H1 (cell line): ENCODE results near the gene PSMA2. TPM values are rescaled to one million over a fixed set of nuclear protein-coding genes. Genes with fewer than 3 reads are reported as not detected.

Source experiments
- CTCF ChIA-PET: fragments of 300-600 bp; sonication (Branson Sonifier 250); formaldehyde crosslinking; loops from one replicate; lab custom pipeline; 2021; ENCODE audit not compliant: partially characterized antibody; lab: Charles Lee
- POLR2A ChIA-PET: fragments of 300-600 bp; sonication (Branson Sonifier 250); formaldehyde crosslinking; loops from one replicate; lab custom pipeline; 2021; ENCODE audit warnings: inconsistent platforms; ENCODE audit not compliant: partially characterized antibody; lab: Charles Lee
- DNase-seq, 2 experiments: peaks; one replicate each; pipeline versions ENCODE4 v3.0.0 to v3.0.0-alpha.2; 2010 to 2022; ENCODE audit warnings: low spot score in 2 of 2, low read depth in 1 of 2, mixed read lengths in 1 of 2
- FAIRE-seq: peaks from 2 replicates; lab custom pipeline; 2011; peaks lifted over from hg19 to GRCh38; lab: Jason Lieb, UNC
- H2AFZ ChIP-seq: 2 replicates; pipeline ENCODE4 v1.8.1; 2012; ENCODE audit warnings: low read length, inconsistent platforms
- H2AK5ac ChIP-seq: 2 replicates; pipeline ENCODE4 v1.6.1; 2013; ENCODE audit warnings: low read depth, low read length
- H2BK120ac ChIP-seq: replicated peaks from 2 replicates; pipeline ENCODE3; 2013; ENCODE audit warnings: low read depth, low read length, inconsistent platforms
- H2BK12ac ChIP-seq: 2 replicates; pipeline ENCODE4 v1.6.1; 2013; ENCODE audit warnings: low read depth, low read length
- H2BK15ac ChIP-seq: 2 replicates; pipeline ENCODE4 v1.6.1; 2013; ENCODE audit warnings: low read length
- H2BK20ac ChIP-seq: 2 replicates; pipeline ENCODE4 v1.6.1; 2013; ENCODE audit warnings: low read length
- H2BK5ac ChIP-seq: 2 replicates; pipeline ENCODE4 v1.6.1; 2013; ENCODE audit warnings: low read depth, low read length
- H3K14ac ChIP-seq: 2 replicates; pipeline ENCODE4 v1.6.1; 2013; ENCODE audit warnings: inconsistent platforms; ENCODE audit not compliant: insufficient read length
- H3K18ac ChIP-seq: 2 replicates; pipeline ENCODE4 v1.6.1; 2013; ENCODE audit warnings: low read length; ENCODE audit errors: extremely low read depth
- H3K23ac ChIP-seq: 2 replicates; pipeline ENCODE4 v1.6.1; 2013; ENCODE audit warnings: inconsistent platforms; ENCODE audit not compliant: insufficient read length
- H3K23me2 ChIP-seq: 2 replicates; pipeline ENCODE4 v1.6.1; 2013; ENCODE audit warnings: low read depth, low read length
- H3K27ac ChIP-seq: 2 replicates; pipeline ENCODE4 v1.6.1; 2011; ENCODE audit warnings: low read depth, low read length, inconsistent platforms
- H3K27me3 ChIP-seq, 4 experiments: replicated peaks in 1 of 4; 1 replicate in 1 of 4; 2 replicates in 3 of 4; pipeline versions ENCODE4 v1.6.1 to v1.8.1; 2011 to 2013; ENCODE audit warnings: low read length in 3 of 4, mild to moderate bottlenecking in 3 of 4, inconsistent platforms in 2 of 4, mixed read lengths in 2 of 4, moderate library complexity in 1 of 4; ENCODE audit not compliant: control insufficient read depth in 3 of 4, insufficient read depth in 3 of 4; ENCODE audit errors: extremely low read depth in 1 of 4
- H3K36me3 ChIP-seq, 4 experiments: 2 replicates each; pipeline versions ENCODE4 v1.6.1 to v1.8.1; 2011 to 2013; ENCODE audit warnings: mild to moderate bottlenecking in 4 of 4, low read length in 3 of 4, moderate library complexity in 2 of 4, control low read depth in 1 of 4, inconsistent platforms in 1 of 4; ENCODE audit not compliant: insufficient read depth in 4 of 4, control insufficient read depth in 2 of 4
- H3K4ac ChIP-seq: replicated peaks from 2 replicates; pipeline ENCODE3; 2013; ENCODE audit warnings: low read length, low read depth, mixed read lengths, inconsistent platforms; ENCODE audit not compliant: insufficient read length
- H3K4me1 ChIP-seq, 4 experiments: replicated peaks in 1 of 4; 1 replicate in 1 of 4; 2 replicates in 3 of 4; pipeline versions ENCODE4 v1.6.1 to v1.8.1; 2011 to 2013; ENCODE audit warnings: low read length in 3 of 4, inconsistent platforms in 2 of 4, mixed read lengths in 1 of 4; ENCODE audit not compliant: insufficient read depth in 4 of 4, control insufficient read depth in 3 of 4
- H3K4me2 ChIP-seq, 2 experiments: 2 replicates each; pipeline versions ENCODE4 v1.6.1 to v1.8.1; 2011 to 2013; ENCODE audit warnings: low read depth in 2 of 2, low read length in 2 of 2, control low read depth in 1 of 2, inconsistent platforms in 1 of 2, mild to moderate bottlenecking in 1 of 2; ENCODE audit not compliant: insufficient read depth in 1 of 2
- H3K4me3 ChIP-seq, 4 experiments: fragments of 200-600, 300-600 bp in 1 of 4; sonication (generic), shearing (Covaris generic), sonication (Bioruptor Twin) in 1 of 4; 2 replicates each; pipeline versions ENCODE4 v1.5.1 to v1.8.1; 2011 to 2016; ENCODE audit warnings: low read length in 4 of 4, low read depth in 3 of 4, control low read depth in 2 of 4, inconsistent platforms in 2 of 4, mild to moderate bottlenecking in 2 of 4, mixed read lengths in 1 of 4, moderate library complexity in 1 of 4; ENCODE audit not compliant: insufficient read depth in 2 of 4; ENCODE audit errors: extremely low read depth in 1 of 4
- H3K56ac ChIP-seq: replicated peaks from 2 replicates; pipeline ENCODE3; 2013; ENCODE audit warnings: low read depth, mild to moderate bottlenecking, mixed read lengths, low read length, inconsistent platforms; ENCODE audit not compliant: insufficient read length
- H3K79me1 ChIP-seq: 2 replicates; pipeline ENCODE4 v1.6.1; 2013; ENCODE audit warnings: low read depth, low read length, control low read depth
- H3K79me2 ChIP-seq, 2 experiments: 2 replicates each; pipeline versions ENCODE4 v1.6.1 to v1.8.1; 2012 to 2013; ENCODE audit warnings: low read length in 2 of 2, mild to moderate bottlenecking in 2 of 2, inconsistent platforms in 1 of 2; ENCODE audit not compliant: insufficient read depth in 2 of 2, control insufficient read depth in 1 of 2
- H3K9ac ChIP-seq, 4 experiments: replicated peaks in 1 of 4; 1 replicate in 1 of 4; 2 replicates in 3 of 4; pipeline versions ENCODE4 v1.6.1 to v1.8.1; 2011 to 2013; ENCODE audit warnings: low read depth in 3 of 4, low read length in 3 of 4, control low read depth in 2 of 4, mild to moderate bottlenecking in 2 of 4, moderate library complexity in 2 of 4, inconsistent platforms in 1 of 4; ENCODE audit errors: extremely low read depth in 1 of 4
- H3K9me3 ChIP-seq, 2 experiments: 2 replicates each; pipeline versions ENCODE4 v1.6.1 to v1.8.1; 2012 to 2013; ENCODE audit warnings: mild to moderate bottlenecking in 2 of 2, moderate library complexity in 2 of 2, control low read depth in 1 of 2, inconsistent platforms in 1 of 2, low read depth in 1 of 2, low read length in 1 of 2, mixed read lengths in 1 of 2; ENCODE audit not compliant: insufficient read depth in 2 of 2
- H4K20me1 ChIP-seq, 2 experiments: replicated peaks in 1 of 2; 2 replicates each; pipeline versions ENCODE3 to v1.8.1; 2011 to 2013; ENCODE audit warnings: inconsistent platforms in 2 of 2, low read length in 2 of 2, mild to moderate bottlenecking in 1 of 2; ENCODE audit not compliant: insufficient read depth in 2 of 2, control insufficient read depth in 1 of 2
- H4K5ac ChIP-seq: 2 replicates; pipeline ENCODE4 v1.6.1; 2013; ENCODE audit warnings: low read length, low read depth, mixed read lengths, inconsistent platforms; ENCODE audit not compliant: insufficient read length
- H4K8ac ChIP-seq: 2 replicates; pipeline ENCODE4 v1.8.0; 2013; ENCODE audit warnings: mild to moderate bottlenecking, moderate library complexity, low read length, inconsistent platforms; ENCODE audit not compliant: insufficient read depth; ENCODE audit errors: extremely low read depth
- H4K91ac ChIP-seq: replicated peaks from 2 replicates; pipeline ENCODE3; 2013; ENCODE audit warnings: low read length, mixed read lengths, inconsistent platforms; ENCODE audit not compliant: insufficient read length
- ATF2 ChIP-seq: IDR thresholded peaks from 2 replicates; pipeline ENCODE4 v1.6.1; 2012; ENCODE audit warnings: low read length, inconsistent platforms
- CBX5 ChIP-seq: fragments of 300-800, 300-1000 bp; sonication (generic); IDR thresholded peaks from 2 replicates; pipeline ENCODE4 v1.7.1; 2016; ENCODE audit warnings: antibody characterized with exemption, low read length, low read depth
- EZH2 ChIP-seq: fragments of 200-600 bp; sonication (generic); IDR thresholded peaks from 2 replicates; pipeline ENCODE4 v1.7.1; 2012; ENCODE audit warnings: low read depth, mild to moderate bottlenecking, moderate library complexity, low read length, inconsistent platforms; ENCODE audit not compliant: severe bottlenecking
- KDM1A ChIP-seq: fragments of 200-600, 300-600 bp; sonication (generic); IDR thresholded peaks from 2 replicates; pipeline ENCODE4 v1.7.1; 2016; ENCODE audit warnings: mild to moderate bottlenecking, low read length, borderline replicate concordance
- KDM5A ChIP-seq: fragments of 200-600 bp; IDR thresholded peaks from 2 replicates; pipeline ENCODE4 v1.7.1; 2012; ENCODE audit warnings: mild to moderate bottlenecking, low read length, inconsistent platforms, mixed read lengths
- POLR2A ChIP-seq, 2 experiments: IDR thresholded peaks; 1 replicate in 1 of 2; 2 replicates in 1 of 2; pipeline ENCODE4 v1.6.1; 2011; ENCODE audit warnings: low read depth in 2 of 2, low read length in 2 of 2, mild to moderate bottlenecking in 2 of 2; ENCODE audit errors: control extremely low read depth in 1 of 2
- POLR2AphosphoS5 ChIP-seq: IDR thresholded peaks from 2 replicates; pipeline ENCODE4 v1.6.1; 2011; ENCODE audit warnings: low read depth, low read length
- RAD21 ChIP-seq, 2 experiments: IDR thresholded peaks in 1 of 2; conservative IDR thresholded peaks in 1 of 2; 2 replicates each; pipeline ENCODE4 v1.6.1; 2011; ENCODE audit warnings: low read depth in 2 of 2, low read length in 2 of 2, improper control_type of control experiment in 1 of 2, inconsistent platforms in 1 of 2, mild to moderate bottlenecking in 1 of 2, moderate library complexity in 1 of 2
- RBBP5 ChIP-seq: IDR thresholded peaks from 2 replicates; pipeline ENCODE4 v1.7.1; 2012; ENCODE audit warnings: low read depth, mild to moderate bottlenecking, inconsistent platforms, low read length, moderate library complexity, borderline replicate concordance
- RFX5 ChIP-seq: IDR thresholded peaks from 2 replicates; pipeline ENCODE4 v1.6.1; 2011; ENCODE audit warnings: low read depth, low read length, improper control_type of control experiment, borderline replicate concordance
- TCF12 ChIP-seq: IDR thresholded peaks from 2 replicates; pipeline ENCODE4 v1.6.1; 2011; ENCODE audit warnings: low read depth, mild to moderate bottlenecking, low read length
- ZNF274 ChIP-seq: IDR thresholded peaks from 2 replicates; pipeline ENCODE4 v1.7.0; 2012; ENCODE audit warnings: low read length, borderline replicate concordance; ENCODE audit errors: extremely low read depth
- WGBS, 2 experiments: shearing (Covaris generic) in 1 of 2; methylation state at CpG; one replicate each; pipeline versions ENCODE4 v1.1.6 to v1.1.7; 2013 to 2015; ENCODE audit warnings: low lambda C conversion rate in 2 of 2, mixed read lengths in 2 of 2, inconsistent platforms in 1 of 2, low coverage in 1 of 2, missing lambda C conversion rate in 1 of 2; ENCODE audit not compliant: insufficient replicate concordance in 2 of 2, insufficient coverage in 1 of 2, insufficient read length in 1 of 2; ENCODE audit errors: extremely low coverage in 1 of 2, missing lambda C conversion rate in 1 of 2; 5-methylcytosine and 5-hydroxymethylcytosine counted together
- polyA plus RNA-seq, 7 experiments: library from polyadenylated mRNA; depleted of rRNA in 3 of 7; stranded (reverse) in 5 of 7; unstranded in 2 of 7; fragments of >200 nt in 5 of 7; fragments of 200-250 nt in 2 of 7; gene quantifications; 1 replicate in 5 of 7; 2 replicates in 1 of 7; 4 replicates in 1 of 7; pipeline versions ENCODE4 v1.2.1 to v1.2.3, GENCODE V29; 2011 to 2013; ENCODE audit warnings: missing spikeins in 2 of 7, mixed read lengths in 2 of 7
- total RNA-seq: library from RNA; stranded (reverse); fragmentation: NEBNext Ultra II Directional; extraction: Animal tissue kit (Norgen Biotek cat#: 25700); gene quantifications from 2 replicates; pipeline ENCODE4 v1.2.1, GENCODE V29; 2021

PSMA2 gene
- total and polyA plus RNA-seq, 2 of the 8 experiments (the other 6 are each of a cell fraction or from before 2014, with no cell fraction given), result 211 to 259 TPM

- Histone ChIP-seq H4K8ac (no peak overlapping the region), H3K14ac (no peak overlapping the region), H4K91ac (no peak overlapping the region), H3K79me2 (peaks cover 32 to 88% of the 10 kb centered on the region in 2 experiments), H2BK120ac (no peak overlapping the region), H3K36me3 (peaks cover 15 to 36% (median 29%) of the 10 kb centered on the region in 4 experiments), H2AFZ (no peak overlapping the region), H3K56ac (no peak overlapping the region), H3K9ac (no peak overlapping the region), H2BK5ac (no peak overlapping the region), H3K23ac (no peak overlapping the region), H3K27ac (no peak overlapping the region), H3K27me3 (no peaks in the 10 kb centered on the region), H2BK15ac (no peak overlapping the region), H2AK5ac (no peak overlapping the region), H3K4ac (no peak overlapping the region), H3K9me3 (no peaks in the 10 kb centered on the region), H3K23me2 (peaks cover 9% of the 10 kb centered on the region; the same call in 1 of the 2 replicates), H2BK12ac (no peak overlapping the region), H4K20me1 (peaks cover 8 to 9% of the 10 kb centered on the region in 2 experiments), H3K18ac (no peak overlapping the region), H3K79me1 (no peaks in the 10 kb centered on the region), H3K4me2 (no peak overlapping the region), H3K4me1 (peaks cover 0 to 4% (median 0%) of the 10 kb centered on the region in 4 experiments; a peak in 2 of 7 replicates), H2BK20ac (no peak overlapping the region), H3K4me3 (no peak overlapping the region), H4K5ac (no peak overlapping the region)
- no peak for TF ChIP-seq KDM1A
- TF ChIP-seq ZNF274, result no peak
- no peak for TF ChIP-seq CBX5
- TF ChIP-seq TCF12, result no peak
- no peak for TF ChIP-seq RFX5
- TF ChIP-seq ATF2, result no peak
- no peak for TF ChIP-seq RBBP5
- no peak for TF ChIP-seq POLR2A (IDR thresholded peaks at IDR 0.05; ENCODE audit: control extremely low read depth in 1 of 2, low read depth in 2 of 2, low read length in 2 of 2)
- TF ChIP-seq EZH2, result no peak
- no peak for TF ChIP-seq POLR2AphosphoS5
- TF ChIP-seq KDM5A, result no peak
- TF ChIP-seq RAD21 (IDR thresholded peaks at IDR 0.05 in 1 of 2, conservative IDR thresholded peaks at IDR 0.05 in 1 of 2; ENCODE audit: low read depth in 2 of 2, low read length in 2 of 2), result no peak
- ChIA-PET POLR2A (interaction anchor here (0.8 to 13.6 kb wide), 4 partner anchors 13 to 336 kb away, joined by 3 to 112 read pairs (median 5); partner anchors contain the start of gene C7orf25), CTCF (interaction anchor here (1.0 to 2.2 kb wide), 4 partner anchors 13 to 990 kb away, joined by 3 to 10 read pairs (median 4); no protein-coding TSS in a partner anchor)
- WGBS, 2 experiments, result 64% methylated on average over 3 of the region's 3 CpGs; no CpG with 5 or more reads in 1 of the 2 experiments
- DNase-seq (no peak), FAIRE-seq (no peak)
Observed at GRCh38 chr7:42928754-42929153, 3.2 kb downstream of the PSMA2 start.
